ENCODE measurements around the gene TPK1. TPM values are rescaled to one million over a fixed set of nuclear protein-coding genes. Genes with fewer than 3 reads are reported as not detected.
A peak's percentile ranks its signal among the peaks of the same experiment; 100 is the strongest.

TPK1 gene
- total and polyA plus RNA-seq, 2 of the 13 experiments (the other 11 are each of a cell fraction or from before 2014, with no cell fraction given): 1.0 to 1.2 TPM

DNA sequence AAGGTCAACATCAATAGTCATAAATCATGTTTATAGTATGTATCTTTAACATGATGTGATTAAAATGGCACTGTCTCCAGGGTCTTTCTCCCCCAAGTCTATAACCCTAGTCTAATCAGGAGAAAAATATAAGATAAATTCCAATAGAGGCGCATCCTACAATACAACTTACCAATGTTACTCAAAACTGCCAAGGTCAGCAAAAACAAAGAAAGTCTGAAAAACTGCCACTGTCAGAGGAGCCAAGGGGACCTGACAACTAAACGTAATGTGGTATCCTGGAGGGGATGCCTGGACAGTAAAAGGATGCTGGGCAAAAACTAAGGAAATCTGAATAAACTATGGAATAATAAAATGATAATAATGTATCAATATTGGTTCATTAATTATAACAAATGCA lies 63.9 kb downstream of the TPK1 start:
- no peaks in the 10 kb centered on the region for H3K27me3 ChIP-seq (ENCODE audit: control insufficient read depth in 1 of 2, insufficient read depth in 2 of 2, low read length in 2 of 2)
- no peak overlapping the region for H2AFZ ChIP-seq (ENCODE audit: low read length)
- in situ Hi-C loops (cut with HindIII; ENCODE audit: extremely low pct_ligation_motif_present, low pct_unique_long_range_greater_than_20kb): no loop called here
- ChIA-PET POLR2A (no interaction called here), CTCF (ENCODE audit: low intra/inter-chr PET ratio, low total read pairs) (no interaction called here)
- ATAC-seq: no peak
- no peaks in the 10 kb centered on the region for H3K36me3 ChIP-seq (replicated peaks in 1 of 2; ENCODE audit: control insufficient read depth in 1 of 2, insufficient read depth in 2 of 2, low read length in 2 of 2)
- no peak for FAIRE-seq
- H3K9ac ChIP-seq (ENCODE audit: insufficient read depth, low read depth, low read length): no peak overlapping the region
- H3K4me3 ChIP-seq (replicated peaks in 1 of 3; ENCODE audit: insufficient read depth in 1 of 3, low read depth in 2 of 3, low read length in 3 of 3): no peak overlapping the region
- H3K9me3 ChIP-seq (ENCODE audit: low read length): no peaks in the 10 kb centered on the region
- 0% methylated on average over 2 of the region's 2 CpGs for WGBS (ENCODE audit: low lambda C conversion rate)
- no peaks in the 10 kb centered on the region for H3K4me1 ChIP-seq (ENCODE audit: insufficient read depth, low read length)
- H3K27ac ChIP-seq (ENCODE audit: extremely low read length, insufficient read depth, low read length): no peak overlapping the region
- BruUV-seq (replicated peaks): no TSS peak
- intact Hi-C loops (cut with micrococcal nuclease; ENCODE audit: unreplicated experiment): no loop called here
- H3K79me2 ChIP-seq (ENCODE audit: insufficient read depth, low read length): no peaks in the 10 kb centered on the region
- no peak for TF ChIP-seq BRCA1 (CRISPR knock-in tag; IDR thresholded peaks at IDR 0.05)
- TF ChIP-seq MAFK (conservative IDR thresholded peaks at IDR 0.05 in 1 of 2, IDR thresholded peaks at IDR 0.05 in 1 of 2; ENCODE audit: low read length in 2 of 2): peak; percentile 95 to 99
- TF ChIP-seq, protein P1, sequence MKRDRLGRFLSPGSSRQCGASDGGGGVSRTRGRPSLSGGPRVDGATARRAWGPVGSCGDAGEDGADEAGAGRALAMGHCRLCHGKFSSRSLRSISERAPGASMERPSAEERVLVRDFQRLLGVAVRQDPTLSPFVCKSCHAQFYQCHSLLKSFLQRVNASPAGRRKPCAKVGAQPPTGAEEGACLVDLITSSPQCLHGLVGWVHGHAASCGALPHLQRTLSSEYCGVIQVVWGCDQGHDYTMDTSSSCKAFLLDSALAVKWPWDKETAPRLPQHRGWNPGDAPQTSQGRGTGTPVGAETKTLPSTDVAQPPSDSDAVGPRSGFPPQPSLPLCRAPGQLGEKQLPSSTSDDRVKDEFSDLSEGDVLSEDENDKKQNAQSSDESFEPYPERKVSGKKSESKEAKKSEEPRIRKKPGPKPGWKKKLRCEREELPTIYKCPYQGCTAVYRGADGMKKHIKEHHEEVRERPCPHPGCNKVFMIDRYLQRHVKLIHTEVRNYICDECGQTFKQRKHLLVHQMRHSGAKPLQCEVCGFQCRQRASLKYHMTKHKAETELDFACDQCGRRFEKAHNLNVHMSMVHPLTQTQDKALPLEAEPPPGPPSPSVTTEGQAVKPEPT (CRISPR knock-in tag; IDR thresholded peaks at IDR 0.05; ENCODE audit: low read depth): no peak
- no peak for TF ChIP-seq U2AF1 (optimal IDR thresholded peaks at IDR 0.05; ENCODE audit: low read depth, low read length)
- no peak for TF ChIP-seq ZBTB39 (CRISPR knock-in tag; IDR thresholded peaks at IDR 0.05)
- no peak for TF ChIP-seq NFRKB (IDR thresholded peaks at IDR 0.05)
- peak; percentile 96 for TF ChIP-seq MAFF (IDR thresholded peaks at IDR 0.05; ENCODE audit: low read depth, low read length)
- no peak for TF ChIP-seq MED1 (CRISPR knock-in tag; IDR thresholded peaks at IDR 0.05)
- TF ChIP-seq ZNF740 (CRISPR knock-in tag; IDR thresholded peaks at IDR 0.05): no peak
- no peak for TF ChIP-seq SNAI1 (CRISPR knock-in tag; IDR thresholded peaks at IDR 0.05; ENCODE audit: borderline replicate concordance)
- H3K4me2 ChIP-seq (ENCODE audit: low read depth, low read length): no peak overlapping the region
- no peaks in the 10 kb centered on the region for H4K20me1 ChIP-seq (ENCODE audit: insufficient read depth, low read length)
- no peak for DNase-seq (ENCODE audit: low spot score)

All from HepG2 (cell line).